Kidney (tissue), 14 donors: Measurements from ENCODE around the gene PDZD2. TPM values are rescaled to one million over a fixed set of nuclear protein-coding genes. Genes with fewer than 3 reads are reported as not detected.
"Not testable (repeated sequence)": the region's sequence is repeated elsewhere in the genome, so short reads cannot be mapped to it uniquely, and the experiment has no call there.

ENCODE experiments used
- DNase-seq, 5 donors: peaks; one replicate each; pipeline ENCODE4 v3.0.0-alpha.2; 2013 to 2020
- FAIRE-seq: peaks from 2 replicates; lab custom pipeline; 2012; peaks lifted over from hg19 to GRCh38; lab: Jason Lieb, UNC
- H3K27ac ChIP-seq, 2 donors: one replicate each; pipeline ENCODE4 v1.7.0; 2013; ENCODE audit warnings: low read depth in 2 of 2, low read length in 2 of 2, inconsistent platforms in 1 of 2
- H3K27me3 ChIP-seq: one replicate; pipeline ENCODE4 v1.7.1; 2013; ENCODE audit warnings: low read length, inconsistent platforms; ENCODE audit not compliant: control insufficient read depth, insufficient read depth
- H3K36me3 ChIP-seq, 3 donors: one replicate each; pipeline versions ENCODE4 v1.7.0 to v1.7.1; 2013; ENCODE audit warnings: low read length in 3 of 3, control low read depth in 1 of 3, inconsistent platforms in 1 of 3; ENCODE audit not compliant: insufficient read depth in 3 of 3, control insufficient read depth in 2 of 3
- H3K4me1 ChIP-seq, 3 donors: one replicate each; pipeline versions ENCODE4 v1.7.0 to v1.7.1; 2013; ENCODE audit warnings: low read length in 3 of 3, inconsistent platforms in 1 of 3, low read depth in 1 of 3; ENCODE audit not compliant: control insufficient read depth in 2 of 3, insufficient read depth in 2 of 3
- H3K4me3 ChIP-seq, 3 donors: one replicate each; pipeline versions ENCODE4 v1.7.0 to v1.8.1; 2013; ENCODE audit warnings: low read length in 3 of 3, control low read depth in 1 of 3, inconsistent platforms in 1 of 3
- H3K9ac ChIP-seq, 3 donors: one replicate each; pipeline versions ENCODE4 v1.7.0 to v1.7.1; 2013; ENCODE audit warnings: low read length in 3 of 3, control low read depth in 1 of 3, inconsistent platforms in 1 of 3
- H3K9me3 ChIP-seq, 3 donors: one replicate each; pipeline versions ENCODE4 v1.7.0 to v1.7.1; 2013; ENCODE audit warnings: low read length in 3 of 3, control low read depth in 1 of 3, inconsistent platforms in 1 of 3; ENCODE audit not compliant: control insufficient read depth in 2 of 3, insufficient read depth in 1 of 3
- intact Hi-C: fragments of 100-400 bp; cut with DNase I; formaldehyde crosslinking; loops from one replicate; pipeline ENCODE4 v1.11.1; 2022
- polyA plus RNA-seq: library from polyadenylated mRNA; stranded (reverse); fragments of 350-450 nt; fragmentation: Illumina TruSeq; extraction: RNeasy Lipid Tissue Mini Kit (QIAGEN cat#74804); gene quantifications from one replicate; pipeline ENCODE4 v1.2.3, GENCODE V29; 2014; ENCODE audit warnings: low read depth, low replicate concordance; ENCODE audit not compliant: insufficient read depth
- total RNA-seq: library from RNA; stranded (reverse); fragmentation: NEBNext Ultra II Directional; extraction: Animal tissue kit (Norgen Biotek cat#: 25700); gene quantifications from one replicate; pipeline ENCODE4 v1.2.1, GENCODE V29; 2021
- TF ChIP-seq, protein P1 (sequence below): IDR thresholded peaks from 3 replicates; pipeline ENCODE4 v1.5.1; 2012; ENCODE audit warnings: mild to moderate bottlenecking, moderate library complexity, borderline replicate concordance; ENCODE audit not compliant: insufficient read depth; ENCODE audit errors: extremely low read depth
- donor health status: control.
- donor health status: control.
- donor health status: control.
- donor health status: control.
- donor health status: control.
- donor health status: DM: yes; HTN: yes; CAD: no.
- donor health status: Normal renal cell carcinoma (clear cell type).

PDZD2 gene
- total and polyA plus RNA-seq, 2 donors from 2014 or later, result 6.2 to 14.8 TPM

DNA sequence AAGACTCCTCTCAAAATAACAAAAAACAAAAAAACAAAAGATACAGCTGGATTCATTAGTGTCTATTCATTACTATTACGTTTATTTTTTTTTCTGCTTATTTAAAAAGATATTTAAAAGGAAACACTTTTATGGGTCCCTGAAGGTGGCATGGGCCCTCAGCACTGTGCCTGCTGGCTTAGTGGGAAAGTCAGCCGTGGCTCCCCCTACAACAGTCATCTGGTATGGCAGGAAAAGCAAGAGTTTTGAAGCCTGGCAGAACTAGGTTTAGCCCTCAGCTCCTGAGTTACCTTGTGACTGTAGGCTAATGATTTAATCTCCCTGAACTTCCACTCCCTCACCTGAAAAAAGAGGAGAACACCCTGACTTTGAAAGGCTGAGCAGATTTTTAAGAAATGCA, 399.6 kb downstream of the PDZD2 start:
- Histone ChIP-seq H3K4me3 (no peak overlapping the region), H3K9ac (no peak overlapping the region), H3K27me3 (no peaks in the 10 kb centered on the region), H3K9me3 (no peaks in the 10 kb centered on the region), H3K4me1 (peaks cover 0 to 2% (median 0%) of the 10 kb centered on the region in 3 donors), H3K27ac (no peak overlapping the region), H3K36me3 (no peaks in the 10 kb centered on the region)
- FAIRE-seq (no peak), DNase-seq (no peak)
- intact Hi-C loops, result no loop called here
- TF ChIP-seq, protein P1, sequence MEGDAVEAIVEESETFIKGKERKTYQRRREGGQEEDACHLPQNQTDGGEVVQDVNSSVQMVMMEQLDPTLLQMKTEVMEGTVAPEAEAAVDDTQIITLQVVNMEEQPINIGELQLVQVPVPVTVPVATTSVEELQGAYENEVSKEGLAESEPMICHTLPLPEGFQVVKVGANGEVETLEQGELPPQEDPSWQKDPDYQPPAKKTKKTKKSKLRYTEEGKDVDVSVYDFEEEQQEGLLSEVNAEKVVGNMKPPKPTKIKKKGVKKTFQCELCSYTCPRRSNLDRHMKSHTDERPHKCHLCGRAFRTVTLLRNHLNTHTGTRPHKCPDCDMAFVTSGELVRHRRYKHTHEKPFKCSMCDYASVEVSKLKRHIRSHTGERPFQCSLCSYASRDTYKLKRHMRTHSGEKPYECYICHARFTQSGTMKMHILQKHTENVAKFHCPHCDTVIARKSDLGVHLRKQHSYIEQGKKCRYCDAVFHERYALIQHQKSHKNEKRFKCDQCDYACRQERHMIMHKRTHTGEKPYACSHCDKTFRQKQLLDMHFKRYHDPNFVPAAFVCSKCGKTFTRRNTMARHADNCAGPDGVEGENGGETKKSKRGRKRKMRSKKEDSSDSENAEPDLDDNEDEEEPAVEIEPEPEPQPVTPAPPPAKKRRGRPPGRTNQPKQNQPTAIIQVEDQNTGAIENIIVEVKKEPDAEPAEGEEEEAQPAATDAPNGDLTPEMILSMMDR, result no peak

GRCh38 chr5:32039133-32039532, 400.2 kb downstream of the PDZD2 start:
- H3K27me3 ChIP-seq, H3K36me3 ChIP-seq, H3K27ac ChIP-seq, FAIRE-seq, H3K9me3 ChIP-seq, H3K4me1 ChIP-seq, intact Hi-C loops, DNase-seq, H3K4me3 ChIP-seq, H3K9ac ChIP-seq: not testable (repeated sequence)

- H3K27ac ChIP-seq, intact Hi-C loops, FAIRE-seq, H3K27me3 ChIP-seq, H3K9me3 ChIP-seq, H3K9ac ChIP-seq, H3K36me3 ChIP-seq, H3K4me3 ChIP-seq, DNase-seq, H3K4me1 ChIP-seq: not testable (repeated sequence)
Measured at GRCh38 chr5:32039601-32040000, 400.7 kb downstream of the PDZD2 start.

GRCh38 chr5:32040181-32040695, 401.3 kb downstream of the PDZD2 start:
- H3K9me3 ChIP-seq, intact Hi-C loops, H3K9ac ChIP-seq, DNase-seq, H3K4me1 ChIP-seq, H3K36me3 ChIP-seq, H3K27me3 ChIP-seq, H3K4me3 ChIP-seq, H3K27ac ChIP-seq, FAIRE-seq: not testable (repeated sequence)

DNA sequence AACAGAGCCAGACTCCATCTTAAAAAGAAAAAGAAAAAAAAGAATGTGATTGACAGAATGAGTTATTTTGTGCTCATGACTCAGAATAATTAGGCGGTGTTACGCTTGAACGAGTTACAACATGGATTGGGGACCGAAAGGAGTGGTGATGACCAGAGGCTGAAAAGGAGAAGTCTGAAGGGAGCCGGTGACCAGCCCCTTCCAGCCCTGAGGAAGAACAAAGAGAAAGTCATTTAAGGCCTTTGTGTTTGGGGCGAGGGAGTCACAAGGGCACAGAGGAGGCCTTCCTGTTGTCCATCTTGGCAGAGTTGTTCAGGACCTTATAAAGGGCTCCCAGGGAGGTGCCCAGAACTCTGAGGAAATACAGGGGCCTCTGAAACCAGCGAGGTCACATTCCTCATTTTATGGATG, 403.6 kb downstream of the PDZD2 start:
- FAIRE-seq, result no peak

More for the DNA sequence above, 403.6 kb downstream of the PDZD2 start:
- Histone ChIP-seq H3K27me3 (no peaks in the 10 kb centered on the region), H3K4me3 (no peak overlapping the region), H3K9ac (no peak overlapping the region), H3K27ac (no peak overlapping the region), H3K36me3 (no peaks in the 10 kb centered on the region), H3K9me3 (no peaks in the 10 kb centered on the region), H3K4me1 (peaks cover 0 to 2% (median 0%) of the 10 kb centered on the region in 3 donors)
- TF ChIP-seq, protein P1, result no peak
- intact Hi-C loops, result no loop called here
- DNase-seq, result peak in 2 of 5 donors; percentile 43 to 52
